NCI-H510A (cell line): ENCODE data around the gene SLC6A16.
"Not testable (repeated sequence)": the region's sequence is repeated elsewhere in the genome, so short reads cannot be mapped to it uniquely, and the experiment has no call there.

ENCODE experiments used
- DNase-seq: peaks from one replicate; lab custom pipeline; 2025; lab: John Stamatoyannopoulos, UW

SLC6A16 gene

DNA sequence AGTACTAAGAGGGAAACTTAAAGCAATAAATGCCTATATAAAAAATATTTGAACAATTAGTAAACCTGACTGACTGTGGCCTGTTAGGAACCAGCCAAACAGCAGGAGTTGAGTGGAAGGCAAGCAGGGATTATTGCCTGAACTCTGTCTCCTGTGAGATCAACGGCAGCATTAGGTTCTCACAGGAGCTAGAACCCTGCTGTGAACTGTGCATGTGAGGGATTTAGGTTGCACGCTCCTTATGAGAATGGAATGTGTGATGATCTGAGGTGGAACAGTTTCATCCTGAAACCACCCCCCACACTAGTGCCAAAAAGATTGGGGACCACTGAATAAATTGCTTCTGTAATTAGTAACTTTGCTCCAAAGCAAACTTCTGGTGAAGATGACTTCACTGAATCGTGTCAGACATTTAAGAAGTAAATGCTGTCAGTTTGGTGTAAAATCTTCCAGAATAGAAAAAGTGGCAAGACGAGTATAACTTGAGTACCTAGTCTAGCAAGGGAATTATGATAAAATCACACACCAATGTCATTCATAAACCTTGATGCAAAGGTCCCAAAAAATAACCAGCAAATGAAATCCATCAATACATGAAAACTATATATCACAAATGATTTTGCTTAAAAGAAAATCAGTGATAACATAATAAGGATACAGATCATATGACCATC, 53.8 kb downstream of the SLC6A16 start:
- no peak for DNase-seq

DNA sequence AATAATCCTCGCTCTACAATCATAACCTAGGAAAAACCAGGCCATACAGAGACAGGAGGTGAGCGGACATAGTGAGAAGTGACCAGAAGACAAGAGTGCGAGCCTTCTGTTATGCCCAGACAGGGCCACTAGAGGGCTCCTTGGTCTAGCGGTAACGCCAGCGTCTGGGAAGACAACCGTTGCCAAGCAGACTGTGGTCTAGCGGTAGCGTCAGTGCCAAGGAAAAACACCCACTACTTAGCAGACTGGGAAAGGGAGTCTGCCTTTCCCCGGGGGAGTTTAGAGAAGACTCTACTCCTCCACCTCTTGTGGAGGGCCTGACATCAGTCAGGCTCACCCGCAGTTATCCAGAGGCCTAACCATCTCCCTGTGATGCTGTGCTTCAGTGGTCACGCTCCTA, 58.6 kb downstream of the SLC6A16 start:
- DNase-seq = not testable (repeated sequence)

DNA sequence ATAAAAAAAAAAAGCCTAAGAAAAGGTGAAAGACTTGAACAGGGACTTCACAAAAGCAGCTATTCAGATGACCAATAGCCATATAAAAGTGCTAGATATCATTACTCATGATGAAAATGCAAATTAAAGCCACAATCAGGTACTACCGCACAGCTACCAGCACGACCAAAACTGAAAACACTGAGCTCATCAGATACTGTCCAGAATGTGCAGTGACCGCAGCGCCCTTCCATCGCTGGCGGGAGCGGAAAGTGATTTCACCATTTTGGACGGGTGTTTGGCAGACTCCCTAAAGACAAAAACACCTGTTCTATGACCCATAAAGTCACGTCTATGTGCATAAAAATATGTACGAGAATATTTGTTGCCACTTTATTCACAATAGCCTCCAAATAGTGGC, 60.7 kb downstream of the SLC6A16 start:
- no peak for DNase-seq

DNA sequence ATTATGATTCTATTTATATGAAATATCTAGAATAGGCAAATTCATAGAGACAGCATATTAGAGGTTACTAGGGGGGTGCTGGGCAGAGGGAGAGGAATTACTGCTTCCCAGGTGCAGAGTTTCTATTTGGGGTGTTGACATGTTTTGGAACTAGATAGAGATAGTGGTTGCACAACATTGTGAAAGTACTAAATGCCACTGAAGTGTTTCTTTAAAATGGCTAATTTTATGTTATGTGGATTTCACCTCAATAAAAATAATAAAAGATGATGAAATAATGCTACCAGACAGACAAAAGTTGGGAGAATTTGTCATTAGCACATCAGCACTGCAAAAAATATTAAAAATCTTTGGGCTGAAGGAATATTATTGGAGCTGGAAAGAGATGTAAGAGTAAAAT, 63.4 kb downstream of the SLC6A16 start:
- no peak for DNase-seq

DNA sequence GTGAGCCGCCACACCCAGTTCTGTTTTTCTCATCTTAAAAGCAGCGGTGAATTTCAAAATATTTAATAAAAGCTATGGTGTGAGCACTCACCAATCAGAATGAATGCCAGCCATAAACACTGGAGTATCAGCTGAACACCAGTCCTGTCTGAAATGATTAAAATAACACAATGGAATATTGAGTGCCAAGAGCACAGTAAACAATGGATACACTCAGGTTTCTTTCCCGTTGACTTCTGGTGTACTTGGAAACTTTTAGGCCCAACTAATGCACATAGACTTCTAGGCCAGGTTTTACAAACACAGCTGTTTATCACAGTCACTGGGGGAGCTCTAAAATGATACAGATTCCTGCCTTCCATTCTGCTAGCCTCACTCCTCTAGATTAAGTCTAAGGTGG, 68.3 kb downstream of the SLC6A16 start:
- no peak for DNase-seq

DNA sequence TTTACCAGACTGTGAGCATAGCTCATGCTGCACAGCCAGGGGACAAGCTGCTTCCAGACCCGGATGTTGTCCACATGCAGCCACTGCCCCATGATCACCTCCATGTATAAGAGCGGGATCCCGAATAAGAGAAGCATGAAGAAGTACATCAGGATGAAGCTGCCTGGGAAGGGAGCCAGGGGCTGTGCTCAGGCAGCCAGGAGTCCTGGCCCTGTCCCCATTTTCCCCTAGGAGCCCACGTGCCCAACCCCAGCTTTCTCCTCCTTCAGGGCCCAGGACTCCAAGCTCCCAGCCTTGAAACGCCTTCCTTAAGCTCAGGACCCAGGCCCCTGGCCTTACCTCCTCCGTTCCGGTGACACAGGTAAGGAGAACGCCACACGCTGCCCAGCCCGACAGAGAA, 69.3 kb downstream of the SLC6A16 start:
- DNase-seq = no peak

DNA sequence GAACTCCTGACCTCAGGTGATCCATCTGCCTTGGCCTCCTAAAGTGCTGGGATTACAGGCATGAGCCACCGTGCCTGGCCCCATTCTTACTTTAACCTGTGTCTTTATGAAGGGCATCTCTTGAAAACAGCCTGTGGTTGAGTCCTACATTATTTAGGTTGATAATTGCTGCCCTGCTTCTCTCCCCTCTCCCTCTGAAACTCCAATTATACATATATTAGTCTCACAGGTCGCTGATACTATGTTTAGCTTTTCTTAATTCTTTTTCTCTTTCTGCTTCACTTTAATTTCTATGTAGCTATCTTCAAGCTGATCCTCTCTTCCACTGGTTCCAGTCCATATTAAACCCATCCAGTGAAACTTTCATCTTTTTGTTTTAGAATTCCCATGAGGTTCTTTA, 75.1 kb downstream of the SLC6A16 start:
- DNase-seq = no peak

DNA sequence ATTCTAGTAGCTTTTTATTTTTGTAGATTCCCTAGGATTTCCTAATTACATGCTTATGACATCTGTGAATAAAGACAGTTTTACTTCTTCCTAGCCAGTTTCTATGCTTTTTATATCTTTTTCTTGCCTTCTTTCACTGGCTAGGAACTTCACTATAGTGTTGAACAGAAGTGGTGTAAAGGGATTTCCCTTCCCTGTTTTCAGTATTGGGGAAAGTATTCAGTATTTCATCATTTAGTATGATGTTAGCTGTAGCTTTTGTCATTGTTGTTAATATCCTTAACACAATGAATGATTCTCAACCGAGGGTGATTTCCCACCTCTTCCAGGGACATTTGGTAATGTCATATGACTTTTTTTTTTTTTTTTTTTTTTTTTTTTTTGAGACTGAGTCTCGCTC, 77.3 kb downstream of the SLC6A16 start:
- DNase-seq = no peak

DNA sequence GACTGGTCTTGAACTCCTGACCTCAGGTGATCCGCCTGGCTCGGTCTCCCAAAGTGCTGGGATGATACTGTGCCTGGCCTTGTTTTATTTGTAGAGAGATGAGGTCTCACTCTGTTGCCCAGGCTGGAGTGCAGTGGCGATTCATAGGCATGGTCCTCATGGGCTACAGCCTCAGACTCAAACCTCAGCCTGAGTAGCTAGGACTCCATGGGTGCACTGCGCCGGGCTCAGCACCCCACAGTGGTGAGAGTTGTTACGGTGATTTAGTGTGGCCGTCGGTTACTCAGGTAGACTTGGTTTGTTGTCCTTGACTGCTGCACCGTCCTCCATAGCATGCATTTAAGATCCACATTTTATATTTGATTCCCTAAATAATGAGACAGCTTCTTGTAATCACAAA, 80.7 kb downstream of the SLC6A16 start:
- DNase-seq = no peak

DNA sequence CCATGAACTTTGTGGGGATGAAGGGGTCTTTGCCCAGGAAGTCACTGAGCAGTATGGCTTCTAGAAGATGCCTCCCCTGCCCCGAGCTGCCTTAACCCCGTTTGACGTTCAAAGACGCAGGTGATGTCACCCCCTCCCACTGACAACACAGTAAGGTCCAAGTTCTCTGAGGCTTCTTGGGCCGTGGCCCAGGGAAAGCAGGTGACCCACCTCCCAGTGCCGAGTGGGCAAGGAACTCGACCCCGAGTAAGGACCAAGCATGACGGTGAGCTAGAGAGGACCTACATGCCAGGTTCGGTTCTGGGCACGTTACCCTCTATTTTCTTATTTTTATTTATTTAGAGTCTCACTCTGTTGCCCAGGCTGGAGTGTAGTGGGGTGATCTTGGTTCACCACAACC, 81.3 kb downstream of the SLC6A16 start:
- no peak for DNase-seq

DNA sequence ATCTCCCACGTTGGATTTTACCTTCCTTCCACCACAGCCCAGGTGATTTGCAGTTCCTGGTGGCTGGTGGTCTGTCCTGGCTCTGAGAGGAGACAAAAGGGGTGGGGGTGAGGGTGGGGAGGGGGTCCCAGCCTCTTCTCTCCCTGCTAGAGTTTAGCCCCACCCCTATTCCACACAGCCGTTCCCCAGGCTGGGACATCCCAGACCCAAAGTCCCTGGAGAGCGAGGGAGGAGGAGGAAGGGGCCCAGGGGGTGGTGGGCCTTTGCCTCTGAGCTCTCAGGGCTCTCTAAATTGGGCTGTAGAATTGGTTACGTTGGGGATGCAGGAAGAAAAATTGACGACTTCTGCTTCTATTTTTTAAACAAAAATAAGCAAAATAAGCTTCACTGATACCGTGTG, 81.9 kb downstream of the SLC6A16 start:
- no peak for DNase-seq

DNA sequence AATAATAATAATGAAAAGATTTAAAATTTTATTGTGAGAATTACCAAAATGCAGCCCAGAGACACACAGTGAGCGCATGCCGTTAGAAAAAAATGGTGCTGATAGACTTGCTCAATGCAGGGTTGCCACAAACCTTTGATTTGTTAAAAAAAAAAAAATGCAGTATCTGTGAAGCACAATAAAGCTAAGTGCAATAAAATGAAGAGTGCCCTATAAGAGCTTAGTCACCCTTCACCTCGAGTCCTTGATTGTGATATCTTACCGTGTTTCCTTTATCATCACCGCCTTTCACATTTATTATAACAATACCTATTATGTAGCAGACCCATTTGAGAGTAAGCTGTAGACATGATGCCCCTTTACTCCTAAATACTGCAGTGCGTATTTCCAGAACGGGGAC, 83.2 kb downstream of the SLC6A16 start:
- no peak for DNase-seq
